Fibroblast of lung (primary cell): ENCODE results near the gene FREM2.

Experiments
- EZH2 ChIP-seq: IDR thresholded peaks from 2 replicates; pipeline ENCODE4 v1.5.1; 2012; ENCODE audit warnings: low read length, control low read depth, mild to moderate bottlenecking; ENCODE audit errors: missing control alignments
- TF ChIP-seq, protein P1 (sequence below), 2 donors: IDR thresholded peaks in 1 of 2; conservative IDR thresholded peaks in 1 of 2; 1 replicate in 1 of 2; 2 replicates in 1 of 2; pipeline ENCODE4 v1.5.1; 2011 to 2012; ENCODE audit warnings: low read length in 2 of 2, control low read depth in 1 of 2, inconsistent platforms in 1 of 2, low read depth in 1 of 2, mild to moderate bottlenecking in 1 of 2

DNA sequence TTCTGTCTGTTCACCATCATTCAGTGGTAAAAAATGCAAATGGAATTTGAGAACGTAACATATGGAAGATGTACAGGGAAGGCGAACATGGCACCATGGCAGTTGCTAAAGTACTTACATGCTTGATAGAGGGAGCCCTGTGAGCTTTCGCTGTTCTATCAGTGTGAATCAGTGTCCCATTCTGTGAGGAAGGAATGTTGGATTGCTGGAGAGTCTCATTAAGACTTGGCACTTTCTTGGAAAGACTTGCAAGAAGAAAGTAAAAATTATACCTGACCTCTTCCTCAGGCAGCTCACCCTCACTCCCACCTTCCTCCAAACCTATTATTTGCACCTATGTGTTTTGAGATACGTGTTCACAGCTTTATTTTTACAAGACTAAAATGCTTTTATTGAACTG is 43.5 kb downstream of the FREM2 start:
- TF ChIP-seq EZH2, result no peak
- TF ChIP-seq, protein P1, sequence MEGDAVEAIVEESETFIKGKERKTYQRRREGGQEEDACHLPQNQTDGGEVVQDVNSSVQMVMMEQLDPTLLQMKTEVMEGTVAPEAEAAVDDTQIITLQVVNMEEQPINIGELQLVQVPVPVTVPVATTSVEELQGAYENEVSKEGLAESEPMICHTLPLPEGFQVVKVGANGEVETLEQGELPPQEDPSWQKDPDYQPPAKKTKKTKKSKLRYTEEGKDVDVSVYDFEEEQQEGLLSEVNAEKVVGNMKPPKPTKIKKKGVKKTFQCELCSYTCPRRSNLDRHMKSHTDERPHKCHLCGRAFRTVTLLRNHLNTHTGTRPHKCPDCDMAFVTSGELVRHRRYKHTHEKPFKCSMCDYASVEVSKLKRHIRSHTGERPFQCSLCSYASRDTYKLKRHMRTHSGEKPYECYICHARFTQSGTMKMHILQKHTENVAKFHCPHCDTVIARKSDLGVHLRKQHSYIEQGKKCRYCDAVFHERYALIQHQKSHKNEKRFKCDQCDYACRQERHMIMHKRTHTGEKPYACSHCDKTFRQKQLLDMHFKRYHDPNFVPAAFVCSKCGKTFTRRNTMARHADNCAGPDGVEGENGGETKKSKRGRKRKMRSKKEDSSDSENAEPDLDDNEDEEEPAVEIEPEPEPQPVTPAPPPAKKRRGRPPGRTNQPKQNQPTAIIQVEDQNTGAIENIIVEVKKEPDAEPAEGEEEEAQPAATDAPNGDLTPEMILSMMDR (conservative IDR thresholded peaks at IDR 0.05 in 1 of 2, IDR thresholded peaks at IDR 0.05 in 1 of 2; ENCODE audit: low read depth in 1 of 2, low read length in 2 of 2), result no peak
